NCI-H1092 treated with DMSO at 0.1 percent for 48 hours (cell line): ENCODE results near the gene WDPCP.
"Not testable (repeated sequence)": the region's sequence is repeated elsewhere in the genome, so short reads cannot be mapped to it uniquely, and the experiment has no call there.

ENCODE experiments used
- DNase-seq: peaks from one replicate; lab custom pipeline; 2025; lab: John Stamatoyannopoulos, UW

WDPCP gene

DNA sequence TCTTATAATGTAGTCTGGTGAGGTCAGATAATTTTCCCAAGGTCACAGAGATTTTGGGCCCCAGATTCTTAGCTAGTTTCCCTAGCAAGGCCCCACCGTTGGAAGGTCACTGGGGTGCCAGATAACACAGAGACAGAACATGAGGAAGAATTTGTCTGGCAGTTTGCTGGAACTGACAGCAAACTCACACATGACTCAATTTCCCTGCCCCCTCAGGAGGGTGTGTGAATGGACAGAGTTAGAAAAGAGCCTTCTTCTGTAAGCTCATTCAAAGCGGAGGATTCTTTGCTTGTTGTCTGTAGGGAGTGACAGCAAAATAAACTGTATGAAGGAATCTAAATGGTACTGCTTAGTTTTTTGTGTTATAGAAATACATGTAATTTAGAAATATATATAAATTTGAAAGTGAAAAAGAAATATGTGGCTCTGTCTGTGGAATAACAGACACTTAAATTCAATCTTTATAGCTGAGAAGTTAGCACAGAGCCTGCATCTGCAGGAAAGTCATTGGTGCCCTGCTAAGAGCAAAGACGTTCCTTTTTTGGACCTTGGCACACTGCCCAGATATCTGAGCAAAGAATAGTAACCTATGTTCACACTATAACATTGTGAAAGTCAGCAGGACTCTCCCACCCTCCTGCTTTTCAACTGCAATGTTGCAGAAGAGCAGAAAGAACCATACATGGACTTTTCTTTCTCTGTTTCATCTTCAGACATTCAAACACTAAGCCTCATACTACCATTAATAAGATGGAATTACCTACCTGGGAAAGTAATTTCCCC, 2.5 kb upstream of the WDPCP start:
- no peak for DNase-seq

DNA sequence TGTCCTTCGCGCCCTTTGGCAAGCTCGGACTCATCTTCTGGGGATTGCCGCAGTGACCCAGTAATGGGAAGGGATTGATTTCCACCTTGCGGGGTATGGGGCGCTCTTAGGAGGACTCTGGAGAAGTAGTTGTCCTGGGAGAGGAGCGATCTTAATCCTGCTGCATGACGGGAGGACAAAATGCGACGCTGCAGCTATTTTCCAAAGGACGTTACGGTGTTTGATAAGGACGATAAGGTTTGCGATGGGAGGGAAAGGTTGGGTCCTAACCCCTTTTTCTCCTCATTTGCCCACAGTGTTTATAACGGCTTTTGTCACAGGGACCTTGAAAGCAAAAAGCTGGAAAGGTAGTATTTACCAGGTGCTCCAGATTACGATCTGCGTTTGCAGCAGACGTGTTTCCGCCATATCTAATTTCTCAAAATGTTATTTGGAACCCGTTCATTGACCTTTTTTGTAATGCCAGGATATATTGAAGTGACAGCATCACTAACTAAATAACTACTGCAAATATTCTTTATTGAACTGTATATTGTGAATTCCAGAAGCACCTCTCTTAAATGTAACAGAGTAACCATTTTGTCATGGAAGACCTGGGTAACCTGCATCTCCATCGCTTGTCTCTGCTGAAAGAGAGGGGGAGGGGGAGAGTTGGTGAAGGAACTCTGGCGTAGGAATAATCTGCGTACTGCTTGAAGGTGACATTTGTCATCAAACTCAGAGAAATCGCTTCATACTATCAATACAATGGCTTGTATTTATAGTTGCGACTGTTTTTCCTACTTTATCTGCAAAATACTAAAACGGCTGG, 1.1 kb upstream of the WDPCP start:
- DNase-seq = peak; percentile 38

DNA sequence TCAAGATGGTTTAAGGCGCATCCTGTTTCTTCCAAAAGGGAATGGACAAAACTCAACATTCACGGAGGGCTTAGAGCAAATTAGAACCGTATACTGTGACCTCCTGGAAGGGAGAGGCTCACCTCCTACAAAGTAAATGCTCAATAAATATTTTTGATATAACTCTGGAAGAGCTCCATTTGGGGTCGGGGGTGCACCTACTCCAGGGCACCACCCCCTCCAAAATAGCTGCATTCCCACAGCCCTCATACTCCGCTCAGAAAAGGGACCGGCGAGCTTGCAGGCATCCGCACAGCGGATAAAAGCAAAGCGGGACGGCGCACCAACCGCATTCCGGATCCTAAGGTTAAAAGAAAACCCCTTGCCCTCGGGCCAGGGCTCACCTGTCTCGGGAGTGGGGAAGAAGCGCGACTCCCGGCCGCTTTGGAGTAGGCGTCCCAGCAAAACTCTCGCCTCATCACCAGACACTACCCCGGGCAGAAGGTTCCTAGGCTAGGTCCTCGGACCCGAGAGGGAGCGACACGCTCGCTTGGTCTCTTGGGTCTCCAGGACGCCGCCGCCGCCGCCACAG, 378 bp downstream of the WDPCP start:
- DNase-seq = no peak

DNA sequence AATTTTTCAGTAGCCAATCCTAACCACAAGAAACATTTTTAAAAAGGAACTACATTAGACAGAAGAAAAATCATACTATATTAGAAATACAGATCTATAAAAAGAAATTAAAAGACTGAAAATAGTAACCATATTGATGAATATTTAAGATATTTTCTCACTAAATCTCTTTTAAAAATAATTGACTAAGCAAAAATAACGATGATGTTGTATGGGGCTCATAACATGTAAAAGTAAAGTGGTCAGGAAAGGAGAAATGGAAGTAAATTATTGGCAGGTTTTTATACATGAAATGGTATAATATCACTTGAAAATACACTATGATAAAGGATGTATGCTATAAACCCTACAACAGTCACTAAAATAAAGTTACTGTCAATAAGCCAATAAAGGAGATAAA, 5.4 kb downstream of the WDPCP start:
- no peak for DNase-seq

- DNase-seq = no peak
These were observed 6.8 kb downstream of the WDPCP start for GRCh38 chr2:63581298-63581961.

DNA sequence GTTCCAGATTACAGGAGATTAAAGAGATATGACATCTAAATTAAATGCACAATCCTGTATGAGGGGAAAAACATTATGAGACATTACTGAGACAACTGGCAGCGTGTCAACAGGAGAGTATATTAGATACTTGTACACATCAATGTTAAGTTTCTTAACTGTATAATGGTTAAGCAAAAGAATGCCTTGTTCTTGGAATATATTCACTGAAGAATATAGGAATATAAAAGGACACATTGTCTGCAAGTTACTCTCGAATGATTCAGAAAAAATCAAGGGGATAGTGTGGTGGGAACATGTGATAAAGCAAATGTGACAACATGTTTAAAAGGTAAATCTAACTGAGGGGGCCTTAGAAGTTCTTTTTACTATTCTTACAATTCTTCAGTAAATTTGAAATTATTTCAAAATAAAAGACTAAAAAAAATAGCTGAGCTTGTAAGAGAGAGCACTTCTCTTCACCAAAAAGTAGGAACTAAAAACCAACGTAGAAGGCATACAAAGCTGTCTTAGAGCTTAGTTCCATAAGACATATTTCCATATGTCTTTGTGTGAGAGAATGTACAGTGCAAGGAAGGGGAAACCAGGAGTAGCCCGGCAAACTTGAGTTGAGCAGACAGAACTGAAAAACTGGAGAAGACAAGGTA, 7.5 kb downstream of the WDPCP start:
- DNase-seq = no peak

GRCh38 chr2:63578767-63579166, 9.5 kb downstream of the WDPCP start:
- no peak for DNase-seq

GRCh38 chr2:63576546-63576945, 11.7 kb downstream of the WDPCP start:
- DNase-seq = no peak

DNA sequence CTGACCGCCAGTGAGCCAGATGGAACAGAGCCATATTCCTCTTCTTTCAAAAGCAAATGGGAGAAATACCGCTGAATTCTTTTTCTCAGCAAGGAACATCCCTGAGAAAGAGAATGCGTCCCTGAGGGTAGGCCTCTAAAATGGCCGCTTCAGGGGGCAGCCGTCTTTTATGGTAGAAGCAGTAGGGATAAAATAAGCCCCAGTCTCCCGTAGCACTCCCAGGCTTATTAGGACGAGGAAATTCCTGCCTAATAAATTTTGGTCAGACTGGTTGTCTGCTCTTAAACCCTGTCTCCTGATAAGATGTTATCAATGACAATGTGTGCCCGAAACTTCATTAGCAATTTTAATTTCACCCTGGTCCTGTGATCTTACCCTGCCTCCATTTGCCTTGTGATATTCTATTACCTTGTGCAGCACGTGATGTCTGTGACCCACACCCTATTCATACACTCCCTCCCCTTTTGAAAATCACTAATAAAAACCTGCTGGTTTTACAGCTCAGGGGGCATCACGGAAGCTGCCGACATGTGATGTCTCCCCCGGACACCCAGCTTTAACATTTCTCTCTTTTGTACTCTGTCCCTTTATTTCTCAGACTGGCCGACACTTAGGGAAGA, 14.4 kb downstream of the WDPCP start:
- not testable (repeated sequence) for DNase-seq

DNA sequence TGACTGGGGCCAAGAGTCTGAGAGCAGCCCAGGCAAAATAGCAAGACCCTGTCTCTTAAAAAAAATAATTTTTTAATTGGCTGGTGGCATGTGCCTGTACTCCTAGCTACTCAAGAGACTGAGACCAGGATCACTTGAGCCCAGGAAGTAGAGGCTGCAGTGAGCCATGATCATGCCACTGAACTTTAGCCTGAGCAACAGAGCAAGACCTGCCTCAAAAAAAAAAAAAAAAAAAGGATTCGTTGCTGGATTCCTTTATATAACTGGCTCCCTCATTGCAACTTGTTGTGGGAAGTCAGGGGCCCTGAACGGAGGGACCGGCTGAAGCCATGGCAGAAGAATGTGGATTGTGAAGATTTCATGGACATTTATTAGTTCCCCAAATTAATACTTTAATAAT, 15.3 kb downstream of the WDPCP start:
- DNase-seq = not testable (repeated sequence)

DNA sequence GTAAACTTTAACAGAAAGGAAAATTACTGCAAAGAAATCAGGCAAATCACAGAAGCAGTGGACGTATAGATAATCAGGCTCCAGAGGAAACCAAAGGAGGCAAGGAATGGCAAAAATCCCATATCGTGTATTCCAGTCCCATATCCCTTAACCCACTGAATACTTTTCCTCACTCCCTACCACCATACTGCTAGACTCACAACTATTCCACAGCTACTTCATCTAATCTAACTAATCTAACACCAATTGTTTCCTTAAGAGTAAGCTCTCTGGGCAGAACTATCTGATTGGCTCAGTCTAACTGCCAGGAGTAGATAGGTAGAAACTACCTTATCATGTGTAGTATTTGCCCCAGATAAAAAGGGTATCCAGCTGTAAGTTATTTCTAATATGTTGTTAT, 16.3 kb downstream of the WDPCP start:
- no peak for DNase-seq

DNA sequence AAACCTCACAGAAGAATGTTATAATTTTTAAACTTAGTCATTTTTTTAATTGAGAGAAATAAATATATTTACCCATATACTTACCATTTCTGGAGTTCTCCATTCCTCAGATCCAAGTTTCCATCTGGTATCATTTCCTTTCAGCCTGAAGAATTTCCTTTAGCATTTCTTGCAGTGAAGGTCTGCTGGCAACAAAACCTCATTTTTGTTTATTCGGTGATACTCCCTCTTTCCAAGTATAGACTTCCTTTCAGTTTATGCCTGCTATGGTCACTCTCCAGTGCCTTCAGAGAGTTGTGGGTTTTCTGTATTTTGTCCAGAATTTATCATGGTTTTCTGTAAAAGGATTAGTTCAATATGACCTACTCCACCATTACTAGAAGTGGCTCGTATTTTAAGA, 17.0 kb downstream of the WDPCP start:
- no peak for DNase-seq

DNA sequence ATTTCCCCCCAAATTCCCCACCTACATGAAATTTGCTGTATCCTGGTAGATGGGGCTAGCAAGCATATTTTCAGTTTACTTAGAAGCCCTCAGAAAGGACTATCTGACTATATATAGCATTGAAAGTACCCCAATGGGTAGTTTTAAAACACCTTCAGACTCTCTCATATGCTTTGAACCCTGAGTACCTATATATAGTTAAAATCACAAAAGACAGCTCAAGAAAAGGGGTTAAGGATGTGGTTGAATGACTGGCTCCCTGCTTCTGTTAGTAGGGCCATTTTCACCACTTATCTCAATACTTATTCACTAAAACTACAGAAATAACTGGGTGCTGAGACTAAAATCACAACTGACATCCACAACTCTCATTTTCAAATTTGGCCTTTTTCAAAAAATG, 18.5 kb downstream of the WDPCP start:
- no peak for DNase-seq

DNA sequence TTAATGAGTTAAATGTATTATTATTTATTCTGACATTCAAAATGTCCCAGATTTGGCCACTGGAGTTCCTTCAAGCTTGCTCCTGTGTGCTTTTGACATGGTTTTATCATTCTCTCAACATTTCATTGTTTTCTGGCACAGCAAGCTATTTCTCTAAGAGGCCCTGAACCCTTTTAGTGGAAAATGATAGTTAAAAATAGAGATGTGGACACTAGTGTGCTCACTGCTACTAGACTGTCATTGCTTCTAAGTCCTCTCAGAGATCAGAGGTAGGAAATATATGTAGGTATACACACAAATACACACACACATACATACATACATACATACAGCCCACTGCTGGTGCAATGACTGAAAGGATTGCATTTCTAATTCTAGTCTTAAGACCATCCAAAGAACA, 25.5 kb downstream of the WDPCP start:
- no peak for DNase-seq

- not testable (repeated sequence) for DNase-seq
These were observed 29.4 kb downstream of the WDPCP start for GRCh38 chr2:63558922-63559321.

DNA sequence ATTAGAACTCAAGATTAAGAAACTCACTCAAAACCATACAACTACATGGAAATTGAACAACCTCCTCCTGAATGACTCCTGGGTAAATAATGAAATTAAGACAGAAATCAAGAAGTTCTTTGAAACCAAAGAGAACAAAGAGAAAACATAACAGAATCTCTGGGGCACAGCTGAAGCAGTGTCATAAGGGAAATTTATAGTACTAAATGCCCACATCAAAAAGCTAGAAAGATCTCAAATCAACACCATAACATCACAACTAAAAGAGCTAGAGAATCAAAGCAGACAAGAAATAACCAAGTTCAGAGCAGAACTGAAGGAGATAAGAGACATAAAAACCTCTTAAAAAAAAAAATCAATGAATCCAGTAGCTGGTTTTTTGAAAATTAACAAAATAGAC, 30.5 kb downstream of the WDPCP start:
- not testable (repeated sequence) for DNase-seq

DNA sequence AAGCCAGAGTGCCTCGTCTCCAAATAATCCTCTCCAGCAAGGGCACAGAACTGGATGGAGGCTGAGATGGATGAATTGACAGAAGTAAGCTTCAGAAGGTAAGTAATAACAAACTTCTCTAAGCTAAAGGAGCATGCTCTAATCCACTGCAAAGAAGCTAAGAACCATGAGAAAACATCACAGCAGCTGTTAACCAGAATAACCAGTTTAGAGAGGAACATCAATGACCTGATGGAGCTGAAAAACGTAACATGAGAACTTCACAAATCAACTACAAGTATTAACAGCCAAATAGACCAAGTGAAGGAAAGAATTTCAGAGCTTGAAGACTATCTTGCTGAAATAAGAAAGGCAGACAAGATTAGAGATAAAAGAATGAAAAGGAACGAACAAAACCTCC, 32.3 kb downstream of the WDPCP start:
- no peak for DNase-seq

GRCh38 chr2:63555299-63555698, 33.0 kb downstream of the WDPCP start:
- no peak for DNase-seq

DNA sequence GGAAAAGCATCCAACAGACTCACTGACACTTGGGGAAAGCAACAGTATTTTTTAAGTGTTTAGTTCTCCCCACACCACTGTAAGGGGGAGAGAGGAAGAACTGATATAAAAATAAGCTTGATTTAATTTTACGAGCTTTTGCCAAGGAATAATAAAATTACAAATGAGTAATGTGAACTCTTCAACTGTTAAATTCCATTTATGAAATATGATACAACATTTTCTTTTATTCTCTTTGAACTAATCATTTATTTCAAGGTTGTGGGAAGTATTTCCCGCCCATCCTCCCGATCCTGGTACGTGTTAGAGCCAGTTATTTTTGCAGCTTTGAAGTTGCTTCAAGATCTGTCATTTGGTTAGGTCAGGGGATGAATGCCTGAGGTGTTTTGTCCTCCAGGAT, 35.2 kb downstream of the WDPCP start:
- no peak for DNase-seq

- no peak for DNase-seq
These were observed 43.3 kb downstream of the WDPCP start for GRCh38 chr2:63545023-63545422.

GRCh38 chr2:63544017-63544627, 44.2 kb downstream of the WDPCP start:
- peak; percentile 7 for DNase-seq
